BLaER1 (cell line): Measurements from ENCODE around the gene CDH13.

ENCODE experiments used
- H3K27ac ChIP-seq: shearing (Covaris generic); formaldehyde crosslinking; 2 replicates; pipeline ENCODE4 v1.8.1; 2022
- H3K27me3 ChIP-seq: shearing (Covaris generic); formaldehyde crosslinking; 2 replicates; pipeline ENCODE4 v1.8.1; 2022
- H3K36me3 ChIP-seq: shearing (Covaris generic); formaldehyde crosslinking; 2 replicates; pipeline ENCODE4 v1.8.1; 2022
- H3K4me1 ChIP-seq: shearing (Covaris generic); formaldehyde crosslinking; 2 replicates; pipeline ENCODE4 v1.8.1; 2022
- H3K4me2 ChIP-seq: shearing (Covaris generic); formaldehyde crosslinking; 2 replicates; pipeline ENCODE4 v1.8.1; 2022
- H3K4me3 ChIP-seq: shearing (Covaris generic); formaldehyde crosslinking; 2 replicates; pipeline ENCODE4 v1.8.1; 2022
- H3K9ac ChIP-seq: shearing (Covaris generic); formaldehyde crosslinking; 2 replicates; pipeline ENCODE4 v1.8.1; 2022
- H3K9me3 ChIP-seq: shearing (Covaris generic); formaldehyde crosslinking; 2 replicates; pipeline ENCODE4 v1.8.1; 2022
- H4K20me1 ChIP-seq: shearing (Covaris generic); formaldehyde crosslinking; 2 replicates; pipeline ENCODE4 v1.8.1; 2022
- Cebpa-rat ChIP-seq: shearing (Covaris generic); IDR thresholded peaks from 2 replicates; pipeline ENCODE4 v1.8.1; 2022

The CDH13 gene

GRCh38 chr16:83307594-83307992, 680.8 kb downstream of the CDH13 start:
- Histone ChIP-seq H3K27ac (no peak overlapping the region; the same call in 1 of the 2 replicates), H3K4me2 (peak overlapping the region; percentile 89), H3K27me3 (no peaks in the 10 kb centered on the region), H4K20me1 (no peaks in the 10 kb centered on the region), H3K9me3 (no peaks in the 10 kb centered on the region), H3K4me3 (peak overlapping the region; percentile 4; the same call in 1 of the 2 replicates), H3K36me3 (no peaks in the 10 kb centered on the region), H3K9ac (no peak overlapping the region), H3K4me1 (peaks cover 73% of the 10 kb centered on the region)
- no peak for TF ChIP-seq Cebpa-rat

GRCh38 chr16:83308414-83308813, 681.6 kb downstream of the CDH13 start:
- Histone ChIP-seq H3K27ac (no peak overlapping the region), H3K4me3 (no peak overlapping the region), H4K20me1 (no peaks in the 10 kb centered on the region), H3K27me3 (no peaks in the 10 kb centered on the region), H3K36me3 (no peaks in the 10 kb centered on the region), H3K9me3 (no peaks in the 10 kb centered on the region), H3K4me1 (peaks cover 73% of the 10 kb centered on the region), H3K4me2 (peak overlapping the region; percentile 89), H3K9ac (no peak overlapping the region; the same call in 1 of the 2 replicates)
- no peak for TF ChIP-seq Cebpa-rat

GRCh38 chr16:83310816-83311215, 684.0 kb downstream of the CDH13 start:
- H3K27ac ChIP-seq = no peak overlapping the region
- no peak overlapping the region for H3K9ac ChIP-seq
- peak overlapping the region; percentile 48 for H3K4me2 ChIP-seq
- H3K4me3 ChIP-seq = no peak overlapping the region
- no peaks in the 10 kb centered on the region for H3K36me3 ChIP-seq
- no peaks in the 10 kb centered on the region for H3K9me3 ChIP-seq
- no peaks in the 10 kb centered on the region for H4K20me1 ChIP-seq
- peaks cover 54% of the 10 kb centered on the region for H3K4me1 ChIP-seq
- no peak for TF ChIP-seq Cebpa-rat
- H3K27me3 ChIP-seq = no peaks in the 10 kb centered on the region

GRCh38 chr16:83312015-83312717, 685.4 kb downstream of the CDH13 start:
- H3K27me3 ChIP-seq = no peaks in the 10 kb centered on the region
- H3K4me1 ChIP-seq = peaks cover 40% of the 10 kb centered on the region
- H3K9ac ChIP-seq = no peak overlapping the region
- no peak overlapping the region for H3K27ac ChIP-seq
- H3K4me3 ChIP-seq = no peak overlapping the region
- H3K36me3 ChIP-seq = no peaks in the 10 kb centered on the region
- no peaks in the 10 kb centered on the region for H4K20me1 ChIP-seq
- no peaks in the 10 kb centered on the region for H3K9me3 ChIP-seq
- H3K4me2 ChIP-seq = no peak overlapping the region
- peak; percentile 53; the same call in 1 of the 2 replicates for TF ChIP-seq Cebpa-rat

- H3K4me3 ChIP-seq = no peak overlapping the region
- no peaks in the 10 kb centered on the region for H3K36me3 ChIP-seq
- H3K4me2 ChIP-seq = no peak overlapping the region
- no peaks in the 10 kb centered on the region for H4K20me1 ChIP-seq
- no peaks in the 10 kb centered on the region for H3K27me3 ChIP-seq
- TF ChIP-seq Cebpa-rat = no peak
- H3K9me3 ChIP-seq = no peaks in the 10 kb centered on the region
- H3K4me1 ChIP-seq = peaks cover 34% of the 10 kb centered on the region
- no peak overlapping the region for H3K9ac ChIP-seq
- no peak overlapping the region for H3K27ac ChIP-seq
These were observed 686.0 kb downstream of the CDH13 start for GRCh38 chr16:83312718-83313245.

- no peak overlapping the region for H3K27ac ChIP-seq
- no peak overlapping the region for H3K4me2 ChIP-seq
- H3K27me3 ChIP-seq = no peaks in the 10 kb centered on the region
- H3K36me3 ChIP-seq = no peaks in the 10 kb centered on the region
- no peaks in the 10 kb centered on the region for H4K20me1 ChIP-seq
- H3K4me1 ChIP-seq = peaks cover 9% of the 10 kb centered on the region
- no peak for TF ChIP-seq Cebpa-rat
- no peak overlapping the region for H3K9ac ChIP-seq
- H3K4me3 ChIP-seq = no peak overlapping the region
- no peaks in the 10 kb centered on the region for H3K9me3 ChIP-seq
These were observed 688.5 kb downstream of the CDH13 start for GRCh38 chr16:83315271-83315670.

- Histone ChIP-seq H3K4me2 (no peak overlapping the region), H3K27me3 (no peaks in the 10 kb centered on the region), H3K4me3 (no peak overlapping the region), H3K27ac (no peak overlapping the region), H3K9ac (no peak overlapping the region), H3K9me3 (no peaks in the 10 kb centered on the region), H3K36me3 (no peaks in the 10 kb centered on the region), H3K4me1 (no peaks in the 10 kb centered on the region), H4K20me1 (no peaks in the 10 kb centered on the region)
- no peak for TF ChIP-seq Cebpa-rat
These were observed 689.7 kb downstream of the CDH13 start for GRCh38 chr16:83316458-83316857.

GRCh38 chr16:83318390-83318789, 691.6 kb downstream of the CDH13 start:
- Histone ChIP-seq H3K27ac (no peak overlapping the region), H3K4me2 (no peak overlapping the region), H3K36me3 (no peaks in the 10 kb centered on the region), H3K4me1 (no peaks in the 10 kb centered on the region), H3K27me3 (no peaks in the 10 kb centered on the region), H4K20me1 (no peaks in the 10 kb centered on the region), H3K9me3 (no peaks in the 10 kb centered on the region), H3K9ac (no peak overlapping the region), H3K4me3 (no peak overlapping the region)
- no peak for TF ChIP-seq Cebpa-rat

- Histone ChIP-seq H3K9ac (no peak overlapping the region), H3K4me1 (no peaks in the 10 kb centered on the region), H3K27me3 (no peaks in the 10 kb centered on the region), H3K4me2 (no peak overlapping the region), H3K36me3 (no peaks in the 10 kb centered on the region), H4K20me1 (no peaks in the 10 kb centered on the region), H3K9me3 (no peaks in the 10 kb centered on the region), H3K27ac (no peak overlapping the region), H3K4me3 (no peak overlapping the region)
- no peak for TF ChIP-seq Cebpa-rat
These were observed 702.2 kb downstream of the CDH13 start for GRCh38 chr16:83328936-83329335.

- Histone ChIP-seq H3K27me3 (no peaks in the 10 kb centered on the region), H4K20me1 (no peaks in the 10 kb centered on the region), H3K9me3 (no peaks in the 10 kb centered on the region), H3K27ac (no peak overlapping the region), H3K36me3 (no peaks in the 10 kb centered on the region), H3K4me1 (no peaks in the 10 kb centered on the region), H3K4me3 (no peak overlapping the region), H3K4me2 (no peak overlapping the region), H3K9ac (no peak overlapping the region)
- no peak for TF ChIP-seq Cebpa-rat
These were observed 702.7 kb downstream of the CDH13 start for GRCh38 chr16:83329441-83329840.
